Measurements from ENCODE around the gene GNAQ. TPM values are rescaled to one million over a fixed set of nuclear protein-coding genes. Genes with fewer than 3 reads are reported as not detected.

Gene GNAQ
- total RNA-seq, 4 donors from 2014 or later: 13.1 to 19.7 (median 16.4) TPM

- intact Hi-C loops (cut with DNase I; ENCODE audit: low total_unique reads): no loop called here
- 36 to 42% methylated on average over 3 of the region's 3 CpGs for WGBS, 2 donors
- DNase-seq (ENCODE audit: low spot score in 2 of 2): no peak
- H3K4me3 ChIP-seq (ENCODE audit: low read depth, poor library complexity, severe bottlenecking): no peak overlapping the region
- no peak for TF ChIP-seq CTCF (IDR thresholded peaks at IDR 0.05)
- TF ChIP-seq POLR2A (IDR thresholded peaks at IDR 0.05): no peak
These were observed 248.1 kb downstream of the GNAQ start for GRCh38 chr9:77783518-77783917.

- TF ChIP-seq POLR2A (IDR thresholded peaks at IDR 0.05) (no peak), CTCF (IDR thresholded peaks at IDR 0.05) (no peak)
- 87 to 91% methylated on average over 2 of the region's 2 CpGs for WGBS, 2 donors
- intact Hi-C loops (cut with DNase I; ENCODE audit: low total_unique reads): no loop called here
- no peak for DNase-seq (ENCODE audit: low spot score in 2 of 2)
- no peak overlapping the region for H3K4me3 ChIP-seq (ENCODE audit: low read depth, poor library complexity, severe bottlenecking)
These were observed 252.6 kb downstream of the GNAQ start for GRCh38 chr9:77779010-77779409.

GRCh38 chr9:77773381-77773780 lies 258.2 kb downstream of the GNAQ start:
- intact Hi-C loops (cut with DNase I; ENCODE audit: low total_unique reads): no loop called here
- no peak for TF ChIP-seq POLR2A (IDR thresholded peaks at IDR 0.05)
- TF ChIP-seq CTCF (IDR thresholded peaks at IDR 0.05): no peak
- H3K4me3 ChIP-seq (ENCODE audit: low read depth, poor library complexity, severe bottlenecking): no peak overlapping the region
- 83 to 86% methylated on average over 3 of the region's 3 CpGs for WGBS, 2 donors
- no peak for DNase-seq (ENCODE audit: low spot score in 2 of 2)

GRCh38 chr9:77772646-77773045 lies 259.0 kb downstream of the GNAQ start:
- WGBS, 2 donors: 90 to 91% methylated on average over 5 of the region's 5 CpGs
- DNase-seq (ENCODE audit: low spot score in 2 of 2): no peak
- no peak overlapping the region for H3K4me3 ChIP-seq (ENCODE audit: low read depth, poor library complexity, severe bottlenecking)
- intact Hi-C loops (cut with DNase I; ENCODE audit: low total_unique reads): no loop called here
- TF ChIP-seq POLR2A (IDR thresholded peaks at IDR 0.05): no peak
- no peak for TF ChIP-seq CTCF (IDR thresholded peaks at IDR 0.05)

- WGBS, 2 donors: 89 to 93% methylated on average over 3 of the region's 3 CpGs
- no peak for TF ChIP-seq CTCF (IDR thresholded peaks at IDR 0.05)
- TF ChIP-seq POLR2A (IDR thresholded peaks at IDR 0.05): no peak
- DNase-seq (ENCODE audit: low spot score in 2 of 2): no peak
- intact Hi-C loops (cut with DNase I; ENCODE audit: low total_unique reads): no loop called here
- no peak overlapping the region for H3K4me3 ChIP-seq (ENCODE audit: low read depth, poor library complexity, severe bottlenecking)
These were observed 260.4 kb downstream of the GNAQ start for GRCh38 chr9:77771171-77771570.

- no peak for DNase-seq (ENCODE audit: low spot score in 2 of 2)
- TF ChIP-seq CTCF (IDR thresholded peaks at IDR 0.05): no peak
- intact Hi-C loops (cut with DNase I; ENCODE audit: low total_unique reads): no loop called here
- H3K4me3 ChIP-seq (ENCODE audit: low read depth, poor library complexity, severe bottlenecking): no peak overlapping the region
- WGBS, 2 donors: 79 to 89% methylated on average over 6 of the region's 6 CpGs
These were observed 261.3 kb downstream of the GNAQ start for GRCh38 chr9:77770340-77770739.

Measured in lower leg skin (tissue), 4 donors.